ENCODE data around the gene CYP8B1.

CYP8B1 gene

GRCh38 chr3:42868841-42869240 is 6.8 kb downstream of the CYP8B1 start:
- H3K4me3 ChIP-seq (ENCODE audit: control insufficient read depth, low read depth, low read length), result no peak overlapping the region
- TF ChIP-seq CTCF (IDR thresholded peaks at IDR 0.05; ENCODE audit: control insufficient read depth, insufficient read depth, low read depth, low read length, missing control alignments), result no peak
- DNase-seq (ENCODE audit: low read depth), result no peak

GRCh38 chr3:42867138-42867537 is 8.5 kb downstream of the CYP8B1 start:
- DNase-seq (ENCODE audit: low read depth), result no peak
- H3K4me3 ChIP-seq (ENCODE audit: control insufficient read depth, low read depth, low read length), result no peak overlapping the region
- no peak for TF ChIP-seq CTCF (IDR thresholded peaks at IDR 0.05; ENCODE audit: control insufficient read depth, insufficient read depth, low read depth, low read length, missing control alignments)

GRCh38 chr3:42865256-42865655 is 10.4 kb downstream of the CYP8B1 start:
- H3K4me3 ChIP-seq (ENCODE audit: control insufficient read depth, low read depth, low read length), result no peak overlapping the region
- no peak for TF ChIP-seq CTCF (IDR thresholded peaks at IDR 0.05; ENCODE audit: control insufficient read depth, insufficient read depth, low read depth, low read length, missing control alignments)
- DNase-seq (ENCODE audit: low read depth), result no peak

- H3K4me3 ChIP-seq (ENCODE audit: control insufficient read depth, low read depth, low read length), result no peak overlapping the region
- no peak for DNase-seq (ENCODE audit: low read depth)
- no peak for TF ChIP-seq CTCF (IDR thresholded peaks at IDR 0.05; ENCODE audit: control insufficient read depth, insufficient read depth, low read depth, low read length, missing control alignments)
These were observed 11.2 kb downstream of the CYP8B1 start for GRCh38 chr3:42864321-42864950.

GRCh38 chr3:42856544-42856943 is 19.1 kb downstream of the CYP8B1 start:
- H3K4me3 ChIP-seq (ENCODE audit: control insufficient read depth, low read depth, low read length), result no peak overlapping the region
- TF ChIP-seq CTCF (IDR thresholded peaks at IDR 0.05; ENCODE audit: control insufficient read depth, insufficient read depth, low read depth, low read length, missing control alignments), result no peak
- DNase-seq (ENCODE audit: low read depth), result no peak

GRCh38 chr3:42855547-42856380 is 19.9 kb downstream of the CYP8B1 start:
- DNase-seq (ENCODE audit: low read depth), result no peak
- no peak overlapping the region for H3K4me3 ChIP-seq (ENCODE audit: control insufficient read depth, low read depth, low read length)
- no peak for TF ChIP-seq CTCF (IDR thresholded peaks at IDR 0.05; ENCODE audit: control insufficient read depth, insufficient read depth, low read depth, low read length, missing control alignments)

Measured in AG09309 (cell line).